OCI-LY7 (cell line): Measurements from ENCODE around the gene JCHAIN.

Experiments
- EZH2phosphoT487 ChIP-seq: fragments of 200-600 bp; sonication (generic); IDR thresholded peaks from 2 replicates; pipeline ENCODE4 v1.6.1; 2018; ENCODE audit warnings: low read depth, borderline replicate concordance, mild to moderate bottlenecking, mixed run types, antibody characterized with exemption, low read length, moderate library complexity, mixed read lengths
- TF ChIP-seq, protein P1 (sequence below): fragments of 200-600 bp; sonication (generic); conservative IDR thresholded peaks from 2 replicates; pipeline ENCODE4 v1.5.1; 2014; ENCODE audit warnings: mild to moderate bottlenecking, antibody characterized with exemption, low read length, moderate library complexity, mixed read lengths

DNA sequence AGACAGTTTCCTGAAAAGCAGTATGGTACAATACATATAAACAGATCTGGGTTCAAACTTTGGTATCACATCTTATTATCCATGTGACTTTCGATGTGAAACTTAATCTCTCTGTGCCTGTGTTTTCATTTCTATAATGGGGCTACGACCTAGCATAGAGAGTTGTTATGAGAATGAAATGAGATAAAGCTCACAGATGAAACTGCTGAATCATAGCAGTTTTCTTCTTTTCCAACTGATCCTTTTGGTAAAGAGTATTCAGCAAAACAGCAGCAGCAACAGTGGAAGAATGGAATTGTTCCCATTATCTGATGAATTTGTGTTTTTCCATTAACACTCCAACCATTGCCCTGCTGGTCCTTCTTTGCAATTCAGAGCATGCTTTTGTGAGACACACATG lies 58.0 kb downstream of the JCHAIN start:
- TF ChIP-seq, protein P1, sequence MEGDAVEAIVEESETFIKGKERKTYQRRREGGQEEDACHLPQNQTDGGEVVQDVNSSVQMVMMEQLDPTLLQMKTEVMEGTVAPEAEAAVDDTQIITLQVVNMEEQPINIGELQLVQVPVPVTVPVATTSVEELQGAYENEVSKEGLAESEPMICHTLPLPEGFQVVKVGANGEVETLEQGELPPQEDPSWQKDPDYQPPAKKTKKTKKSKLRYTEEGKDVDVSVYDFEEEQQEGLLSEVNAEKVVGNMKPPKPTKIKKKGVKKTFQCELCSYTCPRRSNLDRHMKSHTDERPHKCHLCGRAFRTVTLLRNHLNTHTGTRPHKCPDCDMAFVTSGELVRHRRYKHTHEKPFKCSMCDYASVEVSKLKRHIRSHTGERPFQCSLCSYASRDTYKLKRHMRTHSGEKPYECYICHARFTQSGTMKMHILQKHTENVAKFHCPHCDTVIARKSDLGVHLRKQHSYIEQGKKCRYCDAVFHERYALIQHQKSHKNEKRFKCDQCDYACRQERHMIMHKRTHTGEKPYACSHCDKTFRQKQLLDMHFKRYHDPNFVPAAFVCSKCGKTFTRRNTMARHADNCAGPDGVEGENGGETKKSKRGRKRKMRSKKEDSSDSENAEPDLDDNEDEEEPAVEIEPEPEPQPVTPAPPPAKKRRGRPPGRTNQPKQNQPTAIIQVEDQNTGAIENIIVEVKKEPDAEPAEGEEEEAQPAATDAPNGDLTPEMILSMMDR = no peak
- TF ChIP-seq EZH2phosphoT487 = no peak
